ENCODE measurements around the gene ACTL7A.

Gene ACTL7A

GRCh38 chr9:108910402-108910801, 48.3 kb downstream of the ACTL7A start:
- no peak for TF ChIP-seq MAX (IDR thresholded peaks at IDR 0.05; ENCODE audit: low read depth, low read length)
- no peak for TF ChIP-seq CTCF (IDR thresholded peaks at IDR 0.05; ENCODE audit: low read depth, low read length)
- no peak for TF ChIP-seq POLR2A (IDR thresholded peaks at IDR 0.05; ENCODE audit: extremely low read depth, insufficient read length)
- TF ChIP-seq MYC (IDR thresholded peaks at IDR 0.05; ENCODE audit: low read depth, low read length) = no peak
- no peak overlapping the region for H3K4me3 ChIP-seq (ENCODE audit: low read depth, low read length)
- no peak for DNase-seq (ENCODE audit: low read depth)

GRCh38 chr9:108910914-108911313, 48.8 kb downstream of the ACTL7A start:
- no peak for DNase-seq (ENCODE audit: low read depth)
- no peak overlapping the region for H3K4me3 ChIP-seq (ENCODE audit: low read depth, low read length)
- TF ChIP-seq MAX (IDR thresholded peaks at IDR 0.05; ENCODE audit: low read depth, low read length) (no peak), POLR2A (IDR thresholded peaks at IDR 0.05; ENCODE audit: extremely low read depth, insufficient read length) (no peak), CTCF (IDR thresholded peaks at IDR 0.05; ENCODE audit: low read depth, low read length) (no peak), MYC (IDR thresholded peaks at IDR 0.05; ENCODE audit: low read depth, low read length) (no peak)

GRCh38 chr9:108911820-108912219, 49.8 kb downstream of the ACTL7A start:
- TF ChIP-seq POLR2A (IDR thresholded peaks at IDR 0.05; ENCODE audit: extremely low read depth, insufficient read length) = no peak
- no peak for TF ChIP-seq MAX (IDR thresholded peaks at IDR 0.05; ENCODE audit: low read depth, low read length)
- no peak for TF ChIP-seq MYC (IDR thresholded peaks at IDR 0.05; ENCODE audit: low read depth, low read length)
- TF ChIP-seq CTCF (IDR thresholded peaks at IDR 0.05; ENCODE audit: low read depth, low read length) = no peak
- no peak for DNase-seq (ENCODE audit: low read depth)
- H3K4me3 ChIP-seq (ENCODE audit: low read depth, low read length) = no peak overlapping the region

Data from NB4 (cell line).